Skin of body (tissue), 2 donors: ENCODE data around the gene SLC26A6. TPM values are rescaled to one million over a fixed set of nuclear protein-coding genes. Genes with fewer than 3 reads are reported as not detected.
A peak's percentile ranks its signal among the peaks of the same experiment; 100 is the strongest.

ENCODE experiments used
- DNase-seq: peaks from one replicate; lab custom pipeline; 2025; lab: John Stamatoyannopoulos, UW
- total RNA-seq: library from RNA; depleted of rRNA; stranded (reverse); fragments of >200 nt; gene quantifications from one replicate; pipeline ENCODE4 v1.2.3, GENCODE V29; 2014

The SLC26A6 gene
- total RNA-seq, 1 donor from 2014 or later, result 9.9 TPM

DNA sequence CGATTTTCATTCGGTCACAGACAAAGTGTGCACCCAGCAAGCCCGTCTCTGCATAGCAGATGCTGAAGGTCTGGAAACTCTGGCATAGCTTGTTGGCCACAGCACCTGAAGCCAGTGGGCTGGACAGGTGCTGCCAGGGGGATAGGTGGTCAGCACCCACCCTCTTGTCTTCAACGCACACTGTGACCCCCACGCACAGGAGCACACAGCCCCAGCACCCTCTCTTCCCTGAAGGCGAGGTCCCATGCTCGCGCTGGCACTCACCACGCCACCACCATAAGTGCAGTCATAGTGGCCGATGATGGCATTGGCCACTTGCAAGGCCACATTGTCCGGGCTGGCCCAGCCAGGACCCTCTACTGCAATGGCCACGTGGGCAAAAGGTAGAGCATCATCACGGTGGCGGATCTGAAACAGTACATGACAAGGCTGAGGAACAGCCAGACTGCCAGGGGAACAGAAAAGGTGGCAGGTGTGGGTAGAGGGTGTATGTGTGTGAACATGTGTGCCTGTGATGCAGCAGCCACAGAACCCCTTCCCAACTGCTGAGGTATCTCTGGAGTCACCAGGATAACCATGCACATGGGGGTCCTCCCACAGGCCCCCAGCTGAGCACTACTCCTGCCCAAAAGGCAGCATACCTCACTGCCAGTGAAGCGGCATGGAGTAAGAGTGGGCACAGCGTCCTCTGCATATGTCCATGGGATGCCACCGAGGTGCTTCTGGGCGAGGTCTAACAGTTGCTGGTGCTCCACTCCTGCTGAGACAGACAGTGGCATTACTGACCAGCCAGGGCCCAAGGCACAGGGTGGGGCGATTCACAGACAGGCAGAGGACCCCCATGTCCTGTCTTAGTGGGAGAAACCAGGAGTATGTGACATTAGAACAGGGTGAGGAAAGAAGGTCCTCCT is 34.3 kb downstream of the SLC26A6 start:
- DNase-seq, result no peak

DNA sequence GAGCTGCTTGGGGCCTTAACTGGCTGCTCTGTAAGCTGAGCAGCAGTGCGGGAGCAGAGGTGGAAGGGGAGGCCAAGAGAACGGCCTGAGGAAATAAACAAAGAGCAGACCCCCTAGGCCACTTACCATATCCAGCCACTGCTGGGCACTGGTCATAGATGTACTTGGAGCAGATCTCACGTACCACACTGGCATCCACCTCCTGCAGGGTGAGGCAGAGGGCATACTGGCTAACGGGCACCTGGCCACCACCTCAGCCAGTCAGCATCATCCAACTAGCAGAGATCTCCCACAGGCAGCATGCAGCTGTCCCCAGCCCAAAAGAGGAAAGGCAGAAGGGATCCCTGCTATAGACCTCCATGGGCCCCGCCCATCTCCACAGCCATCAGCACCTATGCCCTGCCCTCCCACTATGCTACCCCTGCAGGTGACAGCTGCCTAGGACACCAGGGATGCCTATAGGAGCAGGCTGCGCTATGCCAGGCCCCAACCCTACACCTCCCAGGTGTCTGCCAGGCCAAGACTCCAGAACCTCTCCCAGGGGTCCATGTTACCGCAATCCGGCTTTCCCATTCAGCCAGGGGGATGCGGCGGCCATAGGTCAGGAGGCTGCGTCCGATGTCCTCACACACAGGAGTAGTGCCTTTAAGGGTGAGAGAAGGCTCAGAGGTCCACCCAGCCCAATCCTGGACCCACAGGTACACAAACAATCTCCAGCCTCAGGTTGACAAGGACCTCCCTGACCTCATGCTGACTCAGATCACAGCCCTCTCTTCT is 35.6 kb downstream of the SLC26A6 start:
- DNase-seq, result no peak

DNA sequence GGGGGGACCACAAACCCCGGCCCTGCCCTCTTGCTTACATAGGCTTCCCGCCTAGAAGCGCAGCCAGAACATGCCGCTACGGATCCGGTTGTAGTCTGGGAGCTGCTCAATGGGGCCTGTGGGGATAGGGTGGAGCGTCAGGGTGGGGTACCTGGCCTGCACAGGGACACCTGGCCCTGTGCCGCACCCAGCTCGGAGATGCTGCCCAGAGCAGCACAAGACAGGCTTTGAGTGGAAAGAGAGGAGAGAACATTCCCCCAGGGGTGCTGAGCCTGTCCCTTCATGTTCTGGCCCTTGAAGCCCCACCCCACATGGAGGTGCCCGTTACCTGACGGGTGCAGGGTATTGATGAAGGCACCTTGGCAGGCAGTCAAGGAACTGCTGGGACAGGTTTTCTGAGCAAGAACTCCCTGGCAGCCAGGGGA is 36.2 kb downstream of the SLC26A6 start:
- DNase-seq, result peak; percentile 49

DNA sequence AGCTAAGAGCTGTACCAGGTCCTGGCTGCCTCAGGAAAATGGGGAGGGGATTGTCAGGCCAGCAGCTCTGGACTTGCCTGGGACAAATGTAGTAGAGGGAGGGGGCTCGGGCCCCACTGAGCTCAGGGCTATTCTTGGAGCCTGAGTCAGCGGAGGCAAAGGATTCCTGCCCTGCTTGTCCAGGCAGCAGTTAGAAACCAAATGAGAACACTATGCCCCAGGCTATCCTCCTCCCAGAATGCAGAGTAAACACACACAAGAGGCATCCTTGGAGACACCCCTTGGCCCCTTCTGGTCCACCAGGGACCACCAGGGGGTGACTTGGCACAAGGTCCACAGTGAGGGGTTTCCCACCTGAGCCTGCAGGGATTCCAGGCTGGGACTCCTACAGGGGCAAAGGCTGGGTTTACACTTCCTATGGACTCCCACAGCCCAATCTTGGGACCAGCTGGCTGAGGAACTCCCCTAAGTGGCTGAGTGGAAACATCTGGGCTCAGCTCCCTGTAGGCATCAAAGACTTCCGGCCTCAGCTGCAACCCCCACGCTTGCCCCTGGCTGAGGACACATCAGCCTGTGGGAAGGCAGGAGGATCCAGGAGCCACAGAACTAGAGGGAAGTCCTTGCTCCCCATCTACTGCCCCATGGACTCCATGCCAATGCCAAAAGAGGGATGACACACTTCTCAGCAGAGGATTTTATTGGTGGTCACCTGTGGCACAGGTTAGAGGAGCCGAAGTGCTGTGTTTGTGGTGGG is 36.8 kb downstream of the SLC26A6 start:
- peak; percentile 86 for DNase-seq

DNA sequence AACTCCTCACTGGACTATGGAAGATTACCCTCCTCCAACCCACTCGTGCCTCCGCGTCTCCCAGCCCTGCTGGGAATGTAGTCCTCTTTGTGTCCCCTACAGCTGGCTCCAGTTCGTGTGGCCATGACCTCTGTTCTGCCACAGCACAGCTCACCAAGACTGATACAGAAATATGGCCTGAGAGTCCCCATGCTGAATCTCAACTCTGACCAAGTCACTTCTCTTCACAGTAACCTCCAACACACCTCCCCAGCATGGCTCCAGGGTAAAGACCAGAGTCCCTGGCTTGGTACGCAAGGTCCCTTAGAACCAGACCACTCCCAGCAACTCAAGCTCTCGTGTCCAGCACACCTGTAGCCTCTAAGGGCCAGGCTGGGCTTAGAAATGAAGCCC is 37.9 kb downstream of the SLC26A6 start:
- DNase-seq, result no peak

DNA sequence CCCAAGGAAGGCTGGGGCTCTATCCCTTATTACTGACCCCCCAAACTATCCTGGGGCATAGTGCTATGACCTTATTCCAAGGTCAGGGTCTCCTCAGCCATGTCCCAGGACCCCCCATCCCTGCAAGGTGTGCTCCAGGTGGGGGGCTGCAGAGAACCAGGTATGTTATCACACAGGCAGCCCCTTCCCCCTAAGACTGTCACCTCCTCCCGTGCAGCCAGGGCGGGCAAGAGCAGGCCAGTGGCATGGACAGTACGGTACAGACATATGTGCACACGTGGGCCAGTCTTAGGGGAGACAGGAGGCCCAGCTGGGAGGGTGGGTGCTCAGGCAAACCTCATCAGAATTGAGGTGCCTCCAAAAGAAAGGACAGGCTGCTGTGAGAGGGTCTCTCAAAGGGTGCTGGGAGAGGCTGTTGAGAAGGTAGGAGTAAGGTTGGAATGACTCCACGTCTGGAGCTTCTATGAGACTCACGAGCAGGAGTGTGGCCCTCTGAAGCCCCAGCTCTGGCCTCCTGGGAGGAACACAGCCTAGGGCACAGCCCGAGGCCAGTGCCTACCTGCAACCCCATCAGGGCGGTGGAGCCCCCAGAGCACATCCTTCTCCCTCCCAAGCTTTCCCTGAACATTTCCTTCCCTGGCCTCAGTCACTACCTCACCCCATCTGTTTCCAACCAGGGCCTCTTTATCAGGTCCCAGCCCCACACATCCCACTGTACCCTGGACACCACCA is 38.4 kb downstream of the SLC26A6 start:
- no peak for DNase-seq

DNA sequence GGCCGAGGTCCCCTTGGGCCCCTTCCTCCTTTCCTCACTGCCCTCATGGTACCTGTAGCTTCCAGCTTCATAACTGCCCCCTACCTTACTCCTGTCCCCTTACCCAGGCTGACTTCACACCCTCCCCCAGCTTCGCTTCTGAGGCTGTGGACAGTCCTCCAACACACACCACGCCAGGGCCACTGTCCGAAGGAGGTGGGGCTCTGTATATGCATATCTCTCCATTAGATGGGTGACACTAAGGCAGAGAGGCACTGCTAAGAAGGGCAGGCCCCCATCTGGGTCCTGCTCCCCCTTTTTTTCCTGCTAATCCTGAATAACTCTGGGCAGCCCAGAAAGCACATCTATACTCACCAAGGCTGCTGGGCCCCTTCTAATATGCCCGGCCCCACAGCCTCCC is 39.1 kb downstream of the SLC26A6 start:
- DNase-seq, result no peak

DNA sequence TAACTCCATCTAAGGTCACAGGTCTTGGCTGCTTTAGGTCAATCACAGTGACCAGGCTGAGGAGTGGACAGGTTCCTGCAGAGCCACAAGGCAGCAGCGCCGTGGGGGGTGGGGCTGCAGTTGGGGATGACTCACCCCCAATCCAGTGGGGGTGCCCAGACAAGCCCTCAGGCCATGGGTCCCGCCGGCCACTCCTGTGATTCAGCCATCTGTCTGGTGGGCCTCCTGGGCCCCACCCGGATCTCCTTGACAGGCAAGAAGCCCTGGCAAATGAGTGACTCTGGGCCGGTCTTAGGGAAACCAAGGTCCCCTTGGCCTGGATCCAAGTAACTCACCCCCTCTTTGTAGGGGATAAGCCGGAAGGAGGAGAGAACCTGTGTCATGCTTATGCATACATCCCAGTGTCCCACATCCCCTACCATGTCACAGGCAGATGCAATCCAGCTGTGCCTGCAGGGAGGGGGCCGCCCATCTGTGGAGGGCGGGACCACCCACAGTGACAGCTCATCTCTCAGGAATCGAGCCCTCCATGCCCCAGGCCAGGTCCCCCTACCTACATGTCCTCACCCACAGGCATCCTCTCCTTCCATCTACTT is 39.6 kb downstream of the SLC26A6 start:
- peak; percentile 60 for DNase-seq

DNA sequence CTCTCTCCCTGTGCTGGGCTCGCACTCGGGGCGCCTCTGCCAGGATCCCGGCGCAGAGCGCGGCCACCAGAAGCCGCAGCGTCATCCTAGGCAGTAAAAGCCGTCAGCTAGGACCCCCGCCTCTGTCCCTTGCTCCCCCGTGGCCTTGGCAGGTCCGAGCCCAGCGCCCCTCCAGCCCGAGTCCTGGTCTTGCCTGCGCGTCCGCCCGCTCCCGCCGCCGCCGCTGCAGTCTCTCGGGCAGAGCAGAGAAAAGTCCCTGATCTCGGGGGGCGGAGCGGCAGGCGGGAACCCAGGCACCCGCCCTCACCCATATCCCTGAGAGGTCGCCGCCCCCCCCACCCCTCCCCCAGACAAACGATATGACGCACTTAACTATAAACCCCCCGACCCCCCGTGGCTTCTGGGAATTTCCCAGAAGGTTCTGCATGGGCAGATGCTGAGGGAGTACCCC is 40.2 kb downstream of the SLC26A6 start, which contains the start of gene COL7A1:
COL7A1 (minus strand) TSS at position 255 of the 451 bp plus-strand sequence; CDS start at position 85, 170 bp downstream.
- DNase-seq, result no peak

DNA sequence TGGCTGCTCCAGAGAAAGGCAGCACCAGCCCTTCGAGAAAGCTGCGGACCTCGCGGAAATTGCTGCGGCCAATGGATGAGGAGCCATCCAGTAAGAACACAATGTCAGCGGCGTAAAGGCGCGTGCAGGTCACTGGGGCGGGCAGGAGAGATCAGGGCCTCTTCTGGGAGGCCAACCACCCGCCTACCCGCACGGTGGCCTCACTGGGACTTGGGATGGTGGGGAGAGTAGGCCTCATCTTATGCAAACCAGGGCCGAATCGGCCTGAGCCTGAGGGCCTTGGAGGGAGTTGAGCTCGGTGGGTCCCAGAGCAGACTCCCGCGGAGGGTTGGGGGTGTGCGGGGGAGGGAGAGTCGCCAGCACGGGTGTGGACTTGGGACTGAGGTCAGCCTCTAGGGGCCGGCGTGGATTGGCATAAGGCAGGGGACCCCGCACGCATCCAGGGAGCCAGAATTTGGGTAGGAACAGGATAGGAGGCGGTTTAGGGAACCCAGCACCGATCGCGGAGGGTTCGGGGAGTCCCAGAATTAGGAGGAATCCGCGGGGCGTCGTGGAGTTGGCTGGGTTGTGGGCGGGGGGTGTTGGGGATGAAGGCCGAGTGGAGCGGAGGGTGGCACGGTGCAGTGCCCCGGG is 40.7 kb downstream of the SLC26A6 start:
- DNase-seq, result no peak

DNA sequence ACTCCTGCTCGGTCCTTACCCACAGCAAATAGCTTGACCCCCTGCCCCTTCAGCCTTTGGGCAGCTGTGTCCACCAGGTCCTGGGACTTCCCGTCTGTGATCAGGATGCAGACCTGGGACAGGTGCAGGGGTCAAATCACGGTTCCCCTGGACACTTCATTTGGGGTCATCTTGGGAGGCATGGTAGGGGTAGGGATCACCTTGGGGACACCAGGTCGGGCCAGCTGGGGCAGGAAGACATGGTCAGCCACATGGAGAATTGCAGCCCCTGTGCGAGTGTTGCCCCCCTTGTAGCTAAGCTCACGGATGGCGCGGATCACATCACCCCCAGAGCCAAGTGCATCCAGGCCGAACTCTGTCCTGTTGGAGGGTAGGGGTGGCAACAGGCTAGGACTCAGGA is 41.9 kb downstream of the SLC26A6 start:
- DNase-seq, result no peak

DNA sequence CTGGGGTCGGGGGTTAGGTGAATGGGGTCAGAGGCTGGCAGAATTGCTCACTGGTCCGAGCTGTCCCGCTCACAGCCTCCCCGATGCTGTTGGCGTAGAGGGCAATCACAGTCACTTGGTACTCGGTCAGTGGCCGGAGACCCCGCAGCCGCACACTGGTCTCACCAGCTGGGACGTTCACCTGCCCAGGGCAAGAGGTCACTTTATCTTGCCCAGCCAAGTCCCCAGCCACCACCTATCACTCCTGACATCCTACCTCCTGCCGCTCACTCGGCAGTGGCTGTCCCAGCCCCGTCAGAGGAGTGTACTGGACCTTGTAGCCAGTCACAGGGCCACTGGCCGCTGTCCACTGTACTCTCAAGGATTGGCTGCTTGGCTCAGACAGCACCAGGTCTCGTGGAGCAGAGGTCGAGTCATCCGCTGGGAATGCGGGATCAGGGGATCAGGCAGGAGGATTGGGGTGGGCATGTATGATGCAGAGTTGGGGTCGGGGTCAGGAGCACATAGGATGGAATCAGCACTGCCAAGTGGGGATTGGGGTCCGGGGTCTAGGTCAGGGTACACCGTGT is 42.7 kb downstream of the SLC26A6 start:
- DNase-seq, result no peak

DNA sequence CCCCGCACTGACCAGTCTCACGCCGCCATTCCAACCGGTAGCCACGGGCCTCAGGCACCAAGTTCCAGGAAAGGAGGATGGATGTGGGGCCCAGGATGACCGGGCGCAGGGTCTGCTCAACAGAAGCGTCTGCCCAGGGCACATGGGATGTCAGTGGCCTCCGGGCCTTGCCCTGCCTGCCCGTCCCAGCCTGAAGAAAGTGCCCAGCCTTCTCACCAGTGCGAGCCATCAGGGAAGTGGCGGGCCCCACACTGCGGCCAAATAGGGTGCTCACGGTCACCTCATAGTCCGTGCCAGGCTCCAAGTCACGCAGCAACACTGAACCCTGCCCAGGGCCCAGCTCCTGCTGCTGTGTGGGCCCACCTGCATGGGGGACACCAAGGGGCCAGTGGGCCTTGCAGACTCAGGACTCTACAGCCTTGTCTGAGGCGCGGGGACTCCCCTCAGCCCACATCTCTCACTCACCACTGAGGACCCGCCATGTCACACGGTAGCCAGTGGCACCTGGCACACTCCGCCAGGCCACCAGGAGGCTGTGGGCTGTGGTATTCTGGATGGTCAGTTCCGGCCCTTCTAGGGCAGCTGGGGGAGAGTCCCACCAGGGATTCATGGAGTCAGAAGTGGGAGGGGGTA is 43.3 kb downstream of the SLC26A6 start:
- no peak for DNase-seq

DNA sequence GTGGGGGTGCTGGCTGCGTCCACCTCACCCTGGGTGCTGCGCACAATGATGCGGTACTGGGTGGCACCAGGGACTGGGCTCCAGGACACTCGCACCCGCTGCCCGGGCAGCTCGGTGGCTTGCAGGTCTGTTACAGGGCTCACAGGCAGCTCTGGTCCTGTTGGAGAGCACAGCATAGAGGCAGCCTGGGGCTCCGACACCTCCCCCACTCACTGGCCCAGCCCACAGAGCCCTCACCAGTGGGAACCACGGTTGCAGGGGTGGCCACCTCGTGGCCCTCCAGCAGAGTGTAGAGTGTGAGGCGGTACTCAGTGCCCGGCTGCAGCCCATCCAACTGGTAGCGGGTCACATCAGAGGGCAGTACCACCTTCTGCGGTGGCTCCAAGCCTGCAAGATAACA is 43.8 kb downstream of the SLC26A6 start:
- no peak for DNase-seq

DNA sequence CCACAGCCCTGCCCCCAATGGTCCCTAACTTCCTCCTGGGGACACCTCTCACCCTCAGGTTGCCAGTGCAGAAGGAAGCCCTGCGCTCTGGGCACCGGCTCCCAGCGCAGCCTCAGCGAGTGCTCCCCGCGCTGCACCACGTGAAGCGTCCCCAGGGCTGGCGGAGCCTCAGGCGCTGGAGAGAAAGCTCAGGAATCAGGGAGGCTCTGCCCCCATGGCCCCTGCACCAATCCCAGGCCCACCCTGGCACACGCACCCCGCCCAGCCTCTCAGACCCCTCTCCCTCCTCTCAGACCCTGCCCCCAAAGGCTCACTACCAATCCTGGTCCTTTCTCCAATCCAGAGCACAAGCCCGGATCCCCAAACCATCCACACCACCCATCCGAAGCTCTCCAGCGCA is 47.0 kb downstream of the SLC26A6 start:
- DNase-seq, result no peak

DNA sequence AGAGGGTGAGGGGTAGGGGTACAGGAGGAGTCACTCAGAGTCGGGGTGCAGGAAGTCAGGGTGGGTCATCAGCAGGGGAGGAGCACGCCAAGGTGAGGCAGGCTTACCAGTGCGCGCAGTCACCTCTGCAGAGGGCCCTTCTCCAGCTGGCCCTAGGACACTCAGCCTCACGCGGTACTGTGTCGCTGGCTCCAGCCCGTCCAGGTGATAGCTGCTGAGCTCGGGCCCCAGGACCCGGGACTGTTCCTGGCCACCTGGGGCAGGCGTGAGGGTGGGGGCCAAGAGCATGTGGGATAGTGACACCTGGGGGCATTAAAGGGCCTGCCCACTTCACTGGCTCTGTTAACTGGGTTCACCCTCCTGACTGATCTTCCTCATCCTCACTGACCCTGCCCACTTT is 47.6 kb downstream of the SLC26A6 start:
- DNase-seq, result no peak

DNA sequence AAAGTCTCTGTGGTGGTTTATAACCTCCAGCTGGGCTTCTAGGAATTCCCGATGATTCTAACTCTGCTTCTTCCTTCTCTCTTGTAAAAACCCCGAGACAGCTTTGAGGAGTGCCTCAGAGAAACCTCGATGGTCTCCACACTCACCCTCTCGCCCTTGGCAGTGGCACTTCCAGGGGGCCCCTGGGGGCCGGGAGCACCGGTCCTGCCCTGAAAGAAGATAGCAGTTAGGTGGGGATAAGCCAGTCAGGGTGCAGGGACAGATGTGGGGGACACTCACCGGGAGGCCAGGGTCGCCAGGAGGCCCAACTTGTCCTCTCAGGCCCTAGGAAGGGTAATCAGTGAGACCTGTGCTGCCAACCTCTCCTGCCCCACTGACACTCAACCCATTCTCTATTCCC is 49.9 kb downstream of the SLC26A6 start:
- DNase-seq, result no peak

DNA sequence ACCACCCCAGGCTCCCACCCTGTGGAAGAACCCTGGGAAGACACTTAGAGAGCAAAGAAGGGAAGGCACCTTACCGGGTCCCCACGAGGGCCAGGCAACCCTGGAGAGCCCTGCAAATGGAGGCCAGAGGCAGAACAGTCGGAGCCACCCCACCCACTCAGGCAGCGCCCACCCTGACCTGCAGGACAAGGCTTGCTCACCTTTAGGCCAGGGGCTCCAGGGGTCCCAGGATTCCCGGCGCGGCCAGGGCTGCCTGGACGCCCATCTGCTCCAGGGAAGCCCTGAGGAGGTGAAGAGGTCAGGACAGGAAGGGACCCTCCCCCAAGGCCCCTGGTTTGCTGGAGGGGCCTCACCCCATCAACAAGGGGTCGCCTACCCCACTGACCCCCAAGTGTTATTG is 50.4 kb downstream of the SLC26A6 start:
- DNase-seq, result no peak
